VCaP (cell line): ENCODE data around the gene TUBA4B.

Experiments
- H3K27ac ChIP-seq: fragments of 450-650 bp; 2 replicates; pipeline ENCODE4 v1.5.1; 2017
- CTCF ChIP-seq: fragments of 450-650 bp; conservative IDR thresholded peaks from 2 replicates; pipeline ENCODE4 v1.5.1; 2017; ENCODE audit warnings: mild to moderate bottlenecking, moderate library complexity

Gene TUBA4B

GRCh38 chr2:219291910-219292490 lies 39.0 kb downstream of the TUBA4B start:
- H3K27ac ChIP-seq = no peak overlapping the region
- TF ChIP-seq CTCF = no peak

- TF ChIP-seq CTCF = no peak
- no peak overlapping the region for H3K27ac ChIP-seq
Observed at GRCh38 chr2:219292616-219293015, 39.6 kb downstream of the TUBA4B start.

- TF ChIP-seq CTCF = no peak
- H3K27ac ChIP-seq = peak overlapping the region; percentile 77
Observed at GRCh38 chr2:219293736-219294231, 40.7 kb downstream of the TUBA4B start.

GRCh38 chr2:219294356-219295351 lies 41.6 kb downstream of the TUBA4B start:
- TF ChIP-seq CTCF = peak; percentile 98
- peak overlapping the region; percentile 77 for H3K27ac ChIP-seq

- no peak overlapping the region for H3K27ac ChIP-seq
- no peak for TF ChIP-seq CTCF
Observed at GRCh38 chr2:219296142-219296541, 43.1 kb downstream of the TUBA4B start.

GRCh38 chr2:219296631-219297391 lies 43.8 kb downstream of the TUBA4B start:
- H3K27ac ChIP-seq = no peak overlapping the region
- no peak for TF ChIP-seq CTCF
